GM12892 (cell line): ENCODE data around the gene ASTN2.

Experiments used
- POLR2A ChIP-seq: IDR thresholded peaks from 2 replicates; pipeline ENCODE4 v1.6.1; 2011; ENCODE audit warnings: low read depth, low read length, control low read depth
- TAF1 ChIP-seq: IDR thresholded peaks from 2 replicates; pipeline ENCODE4 v1.6.1; 2011; ENCODE audit warnings: low read depth, mild to moderate bottlenecking, control low read depth, low read length, borderline replicate concordance

DNA sequence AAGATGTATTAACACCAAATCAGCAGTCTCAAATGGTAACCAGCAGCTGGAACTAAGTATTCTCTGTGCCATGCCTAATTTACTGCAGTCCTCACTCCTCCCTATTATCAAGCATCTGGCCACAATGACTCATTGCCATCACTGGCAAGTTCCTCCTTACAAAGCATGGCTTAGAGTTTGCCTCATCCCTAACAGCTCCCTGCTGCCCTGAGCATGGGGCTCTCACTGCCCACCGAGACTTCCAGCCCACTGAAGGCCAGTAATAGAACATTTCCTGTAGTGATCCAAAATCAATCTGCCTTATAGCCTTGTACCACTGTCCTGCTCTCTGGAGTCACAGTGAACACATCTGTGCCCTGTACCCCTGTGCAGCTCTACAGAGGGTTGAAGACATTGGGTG, 939.7 kb downstream of the ASTN2 start:
- TF ChIP-seq POLR2A, result no peak
- no peak for TF ChIP-seq TAF1
